Measurements from ENCODE around the gene CREM.

GRCh38 chr10:35228058-35228457 is 101.4 kb downstream of the CREM start:
- TF ChIP-seq, protein P1, sequence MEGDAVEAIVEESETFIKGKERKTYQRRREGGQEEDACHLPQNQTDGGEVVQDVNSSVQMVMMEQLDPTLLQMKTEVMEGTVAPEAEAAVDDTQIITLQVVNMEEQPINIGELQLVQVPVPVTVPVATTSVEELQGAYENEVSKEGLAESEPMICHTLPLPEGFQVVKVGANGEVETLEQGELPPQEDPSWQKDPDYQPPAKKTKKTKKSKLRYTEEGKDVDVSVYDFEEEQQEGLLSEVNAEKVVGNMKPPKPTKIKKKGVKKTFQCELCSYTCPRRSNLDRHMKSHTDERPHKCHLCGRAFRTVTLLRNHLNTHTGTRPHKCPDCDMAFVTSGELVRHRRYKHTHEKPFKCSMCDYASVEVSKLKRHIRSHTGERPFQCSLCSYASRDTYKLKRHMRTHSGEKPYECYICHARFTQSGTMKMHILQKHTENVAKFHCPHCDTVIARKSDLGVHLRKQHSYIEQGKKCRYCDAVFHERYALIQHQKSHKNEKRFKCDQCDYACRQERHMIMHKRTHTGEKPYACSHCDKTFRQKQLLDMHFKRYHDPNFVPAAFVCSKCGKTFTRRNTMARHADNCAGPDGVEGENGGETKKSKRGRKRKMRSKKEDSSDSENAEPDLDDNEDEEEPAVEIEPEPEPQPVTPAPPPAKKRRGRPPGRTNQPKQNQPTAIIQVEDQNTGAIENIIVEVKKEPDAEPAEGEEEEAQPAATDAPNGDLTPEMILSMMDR (conservative IDR thresholded peaks at IDR 0.05 in 1 of 2, IDR thresholded peaks at IDR 0.05 in 1 of 2; ENCODE audit: extremely low read depth in 1 of 2, insufficient read depth in 1 of 2, low read depth in 1 of 2, low read length in 2 of 2) = peak in 1 of 2 donors; percentile 19
- no peak for TF ChIP-seq EZH2 (IDR thresholded peaks at IDR 0.05; ENCODE audit: borderline replicate concordance, low read length)
